Measurements from ENCODE around the gene ABCB8. TPM values are rescaled to one million over a fixed set of nuclear protein-coding genes. Genes with fewer than 3 reads are reported as not detected.

Gene ABCB8
- total and polyA plus RNA-seq, 2 of the 4 experiments (the other 2 are of a cell fraction), result 16.3 to 26.8 TPM

DNA sequence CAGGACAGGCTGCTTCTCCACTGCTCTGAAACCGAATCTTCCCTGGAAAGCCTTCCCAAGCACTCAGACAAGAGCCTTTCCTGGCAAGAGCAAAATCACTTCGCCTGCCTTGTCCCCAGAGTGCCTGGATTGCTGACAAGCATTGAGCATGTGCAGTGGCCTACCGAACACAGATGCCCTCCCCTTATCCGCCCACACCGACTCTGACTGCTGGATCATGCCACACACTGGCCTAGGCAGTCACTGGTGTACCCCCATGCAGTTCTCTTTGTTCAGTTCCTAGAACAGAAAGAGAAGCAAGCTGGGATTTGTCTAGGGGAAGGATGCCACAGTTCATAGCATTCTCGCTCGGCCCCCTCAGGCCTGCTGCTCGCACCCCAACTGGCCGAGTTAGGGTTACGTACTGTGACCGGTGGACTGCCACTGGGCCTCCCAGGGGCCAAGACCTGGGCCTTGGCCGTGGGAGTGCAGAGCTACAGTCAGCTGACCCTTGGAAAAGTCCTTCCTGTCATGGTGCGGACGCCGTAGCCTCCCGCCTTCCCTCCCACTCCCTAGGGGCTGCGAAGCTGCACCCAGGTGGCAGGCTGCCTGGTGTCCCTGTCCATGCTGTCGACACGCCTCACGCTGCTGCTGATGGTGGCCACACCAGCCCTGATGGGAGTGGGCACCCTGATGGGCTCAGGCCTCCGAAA, 6.9 kb downstream of the ABCB8 start:
- no peak overlapping the region for H2AFZ ChIP-seq (replicated peaks; ENCODE audit: low read length, poor library complexity)
- no peak for TF ChIP-seq SMC3 (IDR thresholded peaks at IDR 0.05; ENCODE audit: low read depth, low read length)
- TF ChIP-seq, protein P1, sequence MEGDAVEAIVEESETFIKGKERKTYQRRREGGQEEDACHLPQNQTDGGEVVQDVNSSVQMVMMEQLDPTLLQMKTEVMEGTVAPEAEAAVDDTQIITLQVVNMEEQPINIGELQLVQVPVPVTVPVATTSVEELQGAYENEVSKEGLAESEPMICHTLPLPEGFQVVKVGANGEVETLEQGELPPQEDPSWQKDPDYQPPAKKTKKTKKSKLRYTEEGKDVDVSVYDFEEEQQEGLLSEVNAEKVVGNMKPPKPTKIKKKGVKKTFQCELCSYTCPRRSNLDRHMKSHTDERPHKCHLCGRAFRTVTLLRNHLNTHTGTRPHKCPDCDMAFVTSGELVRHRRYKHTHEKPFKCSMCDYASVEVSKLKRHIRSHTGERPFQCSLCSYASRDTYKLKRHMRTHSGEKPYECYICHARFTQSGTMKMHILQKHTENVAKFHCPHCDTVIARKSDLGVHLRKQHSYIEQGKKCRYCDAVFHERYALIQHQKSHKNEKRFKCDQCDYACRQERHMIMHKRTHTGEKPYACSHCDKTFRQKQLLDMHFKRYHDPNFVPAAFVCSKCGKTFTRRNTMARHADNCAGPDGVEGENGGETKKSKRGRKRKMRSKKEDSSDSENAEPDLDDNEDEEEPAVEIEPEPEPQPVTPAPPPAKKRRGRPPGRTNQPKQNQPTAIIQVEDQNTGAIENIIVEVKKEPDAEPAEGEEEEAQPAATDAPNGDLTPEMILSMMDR (conservative IDR thresholded peaks at IDR 0.05; ENCODE audit: low read depth, low read length), result no peak
- TF ChIP-seq NFE2L2 (IDR thresholded peaks at IDR 0.05; ENCODE audit: low read depth, low read length), result no peak
- no peak for TF ChIP-seq BHLHE40 (IDR thresholded peaks at IDR 0.05; ENCODE audit: low read depth, low read length)
- H4K91ac ChIP-seq (ENCODE audit: insufficient read depth, low read depth, low read length), result no peak overlapping the region
- ChIA-PET POLR2A (ENCODE audit: unreplicated experiment) (no interaction called here), CTCF (no interaction called here)
- no peak overlapping the region for H2BK120ac ChIP-seq (ENCODE audit: low read depth, low read length)
- peaks cover 30% of the 10 kb centered on the region for H3K36me3 ChIP-seq (ENCODE audit: control insufficient read depth, insufficient read depth, low read length)
- no peak overlapping the region for H2AK5ac ChIP-seq (ENCODE audit: low read depth, low read length)
- H3K56ac ChIP-seq (ENCODE audit: extremely low read depth, insufficient read depth, low read length), result no peak overlapping the region
- H4K5ac ChIP-seq (ENCODE audit: low read depth, low read length), result no peak overlapping the region
- H3K4me3 ChIP-seq (ENCODE audit: insufficient read depth, low read depth, low read length), result no peak overlapping the region
- dilution Hi-C loops (cut with HindIII; ENCODE audit: low sequenced_read_pairs, unreplicated experiment) (no loop called here), intact Hi-C loops (cut with micrococcal nuclease) (no loop called here), in situ Hi-C loops (cut with MboI; ENCODE audit: low sequenced_read_pairs) (no loop called here)
- H3K4me1 ChIP-seq (ENCODE audit: control insufficient read depth, insufficient read depth, low read length), result peaks cover 17% of the 10 kb centered on the region
- H2BK20ac ChIP-seq (ENCODE audit: low read depth, low read length), result no peak overlapping the region
- no peak overlapping the region for H4K8ac ChIP-seq (ENCODE audit: low read depth in 2 of 2, low read length in 2 of 2)
- no peak overlapping the region for H3K23ac ChIP-seq (ENCODE audit: low read depth, low read length)
- H3K4ac ChIP-seq (ENCODE audit: low read depth, low read length), result no peak overlapping the region
- peaks cover 8% of the 10 kb centered on the region for H4K20me1 ChIP-seq (ENCODE audit: insufficient read depth, low read length)
- H3K9me1 ChIP-seq (ENCODE audit: insufficient read depth, low read length), result peaks cover 17% of the 10 kb centered on the region
- no peak overlapping the region for H2BK15ac ChIP-seq (ENCODE audit: low read depth, low read length)
- no peak overlapping the region for H3K18ac ChIP-seq (ENCODE audit: low read depth, low read length)
- H2BK5ac ChIP-seq (ENCODE audit: low read depth, low read length, poor library complexity, severe bottlenecking), result no peak overlapping the region
- H3K9ac ChIP-seq (ENCODE audit: low read depth, low read length), result no peak overlapping the region
- no peak overlapping the region for H3K14ac ChIP-seq (replicated peaks; ENCODE audit: low read depth, low read length)
- ATAC-seq (ENCODE audit: low read depth) (no peak), DNase-seq (no peak)
- BruUV-seq (replicated peaks), result no TSS peak
- H3K27me3 ChIP-seq (ENCODE audit: control insufficient read depth, insufficient read depth, low read length), result no peaks in the 10 kb centered on the region
- WGBS, 2 experiments (ENCODE audit: extremely low coverage in 2 of 2, insufficient read length in 1 of 2), result 93% methylated on average over 11 of the region's 21 CpGs; no CpG with 5 or more reads in 1 of the 2 experiments
- H3K27ac ChIP-seq (ENCODE audit: insufficient read depth, low read length), result no peak overlapping the region
- H3K79me1 ChIP-seq (ENCODE audit: low read depth in 1 of 2, low read length in 2 of 2), result peaks cover 0 to 23% of the 10 kb centered on the region in 2 experiments; a peak in 1 of 4 replicates
- no peaks in the 10 kb centered on the region for H3K9me3 ChIP-seq (ENCODE audit: control insufficient read depth, insufficient read depth, low read length)
- H3K4me2 ChIP-seq (ENCODE audit: low read depth, low read length), result no peak overlapping the region
- H2AK9ac ChIP-seq (replicated peaks; ENCODE audit: low read depth, low read length, poor library complexity), result no peak overlapping the region
